GM12878 (cell line): ENCODE measurements around the gene DOP1A. TPM values are rescaled to one million over a fixed set of nuclear protein-coding genes. Genes with fewer than 3 reads are reported as not detected.

ENCODE experiments used
- ATAC-seq: fragments of 200-7000 bp; cut with Tn5 transposase; 3 replicates; pipeline ENCODE4 v1.9.1; 2020; ENCODE audit warnings: mild to moderate bottlenecking, moderate library complexity
- BruUV-seq: library from RNA; stranded (reverse); fragments of 400-500 nt; replicated peaks from 2 replicates; lab custom pipeline; 2021; lab: Mats Ljungman, UMichigan
- CTCF ChIA-PET: fragments of 300-600 bp; sonication (Branson Sonifier 250); formaldehyde crosslinking; extraction: SDS; loops from one replicate; lab custom pipeline; 2021; ENCODE audit warnings: inconsistent platforms; lab: Yijun Ruan, JAX
- POLR2A ChIA-PET: fragments of 350-600 bp; formaldehyde crosslinking; extraction: SDS; loops from one replicate; lab custom pipeline; 2021; ENCODE audit warnings: inconsistent platforms; lab: Charles Lee
- RAD21 ChIA-PET: fragments of 300-600 bp; sonication (Branson Sonifier 250); formaldehyde crosslinking; loops from one replicate; lab custom pipeline; 2023; ENCODE audit warnings: antibody characterized with exemption; ENCODE audit not compliant: unreplicated experiment; lab: Charles Lee
- SMC1A ChIA-PET: fragments of 300-600 bp; sonication (Branson Sonifier 250); formaldehyde crosslinking; loops from one replicate; lab custom pipeline; 2023; ENCODE audit not compliant: unreplicated experiment, uncharacterized antibody; lab: Charles Lee
- DNase-seq: peaks from one replicate; pipeline ENCODE4 v3.0.0-alpha.2; 2011; ENCODE audit warnings: low read depth, low spot score
- FAIRE-seq: peaks from 3 replicates; lab custom pipeline; 2011; peaks lifted over from hg19 to GRCh38; lab: Jason Lieb, UNC
- H2AFZ ChIP-seq: 2 replicates; pipeline ENCODE4 v1.6.0; 2011; ENCODE audit warnings: low read depth, low read length, control low read depth; ENCODE audit not compliant: control insufficient read depth
- H3K27ac ChIP-seq: 2 replicates; pipeline ENCODE4 v1.5.1; 2011; ENCODE audit warnings: control low read depth; ENCODE audit not compliant: control insufficient read depth, insufficient read depth
- H3K27me3 ChIP-seq, 2 experiments: replicated peaks in 1 of 2; 2 replicates each; pipeline versions ENCODE4 v1.6.0 to v1.6.1; 2011; ENCODE audit warnings: low read length in 1 of 2; ENCODE audit not compliant: control insufficient read depth in 2 of 2, insufficient read depth in 2 of 2
- H3K36me3 ChIP-seq, 2 experiments: 2 replicates each; pipeline ENCODE4 v1.5.1; 2011; ENCODE audit warnings: low read length in 1 of 2; ENCODE audit not compliant: control insufficient read depth in 2 of 2, insufficient read depth in 2 of 2
- H3K4me1 ChIP-seq: 2 replicates; pipeline ENCODE4 v1.6.1; 2011; ENCODE audit warnings: mild to moderate bottlenecking, low read length, moderate library complexity, mixed read lengths; ENCODE audit not compliant: control insufficient read depth, insufficient read depth
- H3K4me2 ChIP-seq: 2 replicates; pipeline ENCODE4 v1.6.0; 2011; ENCODE audit warnings: control low read depth; ENCODE audit not compliant: control insufficient read depth, insufficient read depth
- H3K4me3 ChIP-seq: fragments of 200-600 bp; sonication (generic); 2 replicates; pipeline ENCODE4 v1.5.1; 2016
- H3K79me2 ChIP-seq: 2 replicates; pipeline ENCODE4 v1.6.0; 2011; ENCODE audit warnings: low read length; ENCODE audit not compliant: control insufficient read depth, insufficient read depth
- H3K9ac ChIP-seq: 2 replicates; pipeline ENCODE4 v1.8.0; 2011; ENCODE audit warnings: low read length, control low read depth, mixed read lengths; ENCODE audit not compliant: control insufficient read depth, insufficient read depth
- H3K9me3 ChIP-seq: replicated peaks from 3 replicates; pipeline ENCODE4 v1.5.1; 2011; ENCODE audit warnings: mild to moderate bottlenecking, low read length; ENCODE audit not compliant: control insufficient read depth, insufficient read depth
- H4K20me1 ChIP-seq: 2 replicates; pipeline ENCODE4 v1.6.0; 2011; ENCODE audit not compliant: control insufficient read depth, insufficient read depth
- ATF7 ChIP-seq: fragments of 450-650 bp; IDR thresholded peaks from 2 replicates; pipeline ENCODE4 v1.6.1; 2016; ENCODE audit warnings: low read depth, mild to moderate bottlenecking
- BMI1 ChIP-seq: fragments of 450-650 bp; IDR thresholded peaks from 2 replicates; pipeline ENCODE4 v1.6.1; 2016; ENCODE audit warnings: mild to moderate bottlenecking, moderate library complexity, borderline replicate concordance
- CEBPB ChIP-seq, 2 experiments: fragments of 150-350 bp in 1 of 2; IDR thresholded peaks; 2 replicates each; pipeline ENCODE4 v1.6.1; 2012 to 2014; ENCODE audit warnings: low read depth in 2 of 2, low read length in 2 of 2, borderline replicate concordance in 1 of 2, inconsistent platforms in 1 of 2
- CHD2 ChIP-seq: IDR thresholded peaks from 2 replicates; pipeline ENCODE4 v1.6.1; 2011; ENCODE audit warnings: low read depth, low read length, improper control_type of control experiment, borderline replicate concordance
- HDGF ChIP-seq: fragments of 450-650 bp; IDR thresholded peaks from 2 replicates; pipeline ENCODE4 v1.6.1; 2016; ENCODE audit warnings: antibody characterized with exemption
- NFIC ChIP-seq: IDR thresholded peaks from 2 replicates; pipeline ENCODE4 v1.6.1; 2012; ENCODE audit warnings: low read depth, mild to moderate bottlenecking, inconsistent platforms, low read length, moderate library complexity
- NFYB ChIP-seq: IDR thresholded peaks from 2 replicates; pipeline ENCODE4 v1.6.1; 2011; ENCODE audit warnings: low read depth, mild to moderate bottlenecking, low read length, improper control_type of control experiment, moderate library complexity; ENCODE audit not compliant: insufficient read depth
- NR2F1 ChIP-seq: fragments of 450-650 bp; conservative IDR thresholded peaks from 2 replicates; pipeline ENCODE4 v1.6.1; 2017; ENCODE audit warnings: mild to moderate bottlenecking
- RBBP5 ChIP-seq: fragments of 200-600 bp; sonication (generic); conservative IDR thresholded peaks from 2 replicates; pipeline ENCODE4 v1.6.1; 2016
- RUNX3 ChIP-seq: IDR thresholded peaks from 2 replicates; pipeline ENCODE4 v1.6.1; 2012; ENCODE audit warnings: low read length, inconsistent platforms
- STAT1 ChIP-seq: fragments of 450-650 bp; conservative IDR thresholded peaks from 2 replicates; pipeline ENCODE4 v1.6.1; 2014; ENCODE audit warnings: antibody characterized with exemption, mild to moderate bottlenecking
- STAT3 ChIP-seq: IDR thresholded peaks from 2 replicates; pipeline ENCODE4 v1.6.1; 2011; ENCODE audit warnings: low read depth, low read length, improper control_type of control experiment
- TBL1XR1 ChIP-seq: IDR thresholded peaks from 2 replicates; pipeline ENCODE4 v1.6.1; 2012; ENCODE audit warnings: low read depth, low read length, improper control_type of control experiment
- YY1 ChIP-seq: IDR thresholded peaks from 2 replicates; pipeline ENCODE4 v1.6.1; 2011; ENCODE audit warnings: low read depth, mild to moderate bottlenecking, low read length
- WGBS: methylation state at CpG from one replicate; pipeline ENCODE4 v1.1.6; 2016; ENCODE audit warnings: low lambda C conversion rate; ENCODE audit not compliant: insufficient replicate concordance, insufficient coverage; ENCODE audit errors: missing lambda C conversion rate; 5-methylcytosine and 5-hydroxymethylcytosine counted together
- in situ Hi-C: fragments of 300-500 bp; cut with MboI; formaldehyde crosslinking; loops from 9 replicates; pipeline ENCODE4 v1.14.3; 2018; ENCODE audit warnings: mixed read lengths
- intact Hi-C: fragments of 100-400 bp; cut with micrococcal nuclease; formaldehyde crosslinking; loops from one replicate; pipeline ENCODE4 v1.14.2; 2022; ENCODE audit not compliant: unreplicated experiment
- polyA plus RNA-seq, 11 experiments: library from polyadenylated mRNA; depleted of rRNA in 4 of 11; unstranded in 6 of 11; stranded (reverse) in 5 of 11; fragments of >200 nt; fragmentation: Nextera tagmentation in 4 of 11; fragmentation: Illumina TruSeq in 1 of 11; extraction: Ambion mirVana in 4 of 11; extraction: Trizol in 1 of 11; gene quantifications; 1 replicate in 1 of 11; 2 replicates in 10 of 11; pipeline versions ENCODE4 v1.2.1 to v1.2.3, GENCODE V29; 2011 to 2016; ENCODE audit warnings: inconsistent platforms in 2 of 11, missing spikeins in 2 of 11, low read depth in 1 of 11
- total RNA-seq, 4 experiments: library from RNA; depleted of rRNA in 3 of 4; stranded (reverse); fragments of >200 nt in 3 of 4; fragmentation: Illumina TruSeq in 1 of 4; extraction: Trizol in 1 of 4; gene quantifications; 2 replicates each; pipeline versions ENCODE4 v1.2.1 to v1.2.3, GENCODE V29; 2013 to 2021
- TF ChIP-seq, protein P1 (sequence below): IDR thresholded peaks from 2 replicates; pipeline ENCODE4 v1.6.1; 2011; ENCODE audit warnings: low read depth, low read length, improper control_type of control experiment, borderline replicate concordance
- TF ChIP-seq, protein P2 (sequence below): IDR thresholded peaks from 2 replicates; pipeline ENCODE4 v1.6.1; 2012; ENCODE audit warnings: low read length, inconsistent platforms
- TF ChIP-seq, protein P3 (sequence below): fragments of 450-650 bp; IDR thresholded peaks from 2 replicates; pipeline ENCODE4 v1.6.1; 2017; ENCODE audit warnings: low read depth, mild to moderate bottlenecking, moderate library complexity

The DOP1A gene
- total and polyA plus RNA-seq, 10 of the 15 experiments (the other 5 are each of a cell fraction or from before 2014, with no cell fraction given) = 1.9 to 22.9 (median 10.3) TPM

DNA sequence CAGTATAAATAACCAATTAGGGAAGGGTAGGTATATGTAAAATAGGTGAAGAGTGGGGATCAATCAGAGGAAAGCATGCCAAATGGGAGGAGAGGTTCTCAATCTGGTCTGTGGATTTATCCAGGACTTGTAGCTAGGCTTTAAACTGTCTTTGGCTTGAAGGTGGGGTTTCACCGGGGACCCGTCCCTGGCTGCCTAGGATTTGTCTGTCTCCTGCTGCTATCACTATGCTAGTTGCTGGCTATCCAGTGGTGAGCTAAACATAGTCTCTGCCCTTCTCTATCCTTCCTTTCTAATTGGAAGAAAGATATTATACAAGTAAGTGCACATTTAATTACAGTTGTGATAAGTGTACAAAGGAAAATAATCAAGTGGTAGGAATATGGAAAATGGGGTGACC is 58.8 kb downstream of the DOP1A start (continued):
- TF ChIP-seq, protein P1, sequence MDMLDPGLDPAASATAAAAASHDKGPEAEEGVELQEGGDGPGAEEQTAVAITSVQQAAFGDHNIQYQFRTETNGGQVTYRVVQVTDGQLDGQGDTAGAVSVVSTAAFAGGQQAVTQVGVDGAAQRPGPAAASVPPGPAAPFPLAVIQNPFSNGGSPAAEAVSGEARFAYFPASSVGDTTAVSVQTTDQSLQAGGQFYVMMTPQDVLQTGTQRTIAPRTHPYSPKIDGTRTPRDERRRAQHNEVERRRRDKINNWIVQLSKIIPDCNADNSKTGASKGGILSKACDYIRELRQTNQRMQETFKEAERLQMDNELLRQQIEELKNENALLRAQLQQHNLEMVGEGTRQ = no peak
- TF ChIP-seq NR2F1 (no peak), TBL1XR1 (no peak)

DNA sequence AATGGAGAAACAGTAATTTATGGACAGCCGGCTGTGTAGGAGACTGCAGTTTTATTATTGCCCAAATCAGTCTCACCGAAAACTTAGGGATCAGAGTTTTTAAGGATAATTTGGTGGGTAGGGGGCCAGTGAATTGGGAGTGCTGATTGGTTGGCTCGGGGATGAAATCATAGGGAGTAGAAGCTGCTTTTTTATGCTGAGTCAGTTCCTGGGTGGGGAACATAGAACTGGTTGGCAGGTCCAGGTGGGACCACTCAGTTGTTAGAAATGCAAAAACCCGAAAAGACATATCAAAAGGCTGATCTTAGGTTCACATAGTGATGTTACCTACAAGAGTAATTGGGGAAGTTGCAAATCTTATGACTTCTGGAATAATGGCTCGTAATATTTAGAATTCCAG is 59.3 kb downstream of the DOP1A start:
- Histone ChIP-seq H3K4me2 (no peak overlapping the region), H3K4me3 (no peak overlapping the region), H3K4me1 (no peaks in the 10 kb centered on the region), H3K27ac (no peak overlapping the region), H3K27me3 (no peaks in the 10 kb centered on the region), H3K79me2 (no peaks in the 10 kb centered on the region), H3K36me3 (peaks cover 7 to 31% of the 10 kb centered on the region in 2 experiments), H4K20me1 (no peaks in the 10 kb centered on the region), H3K9ac (no peak overlapping the region), H3K9me3 (no peaks in the 10 kb centered on the region), H2AFZ (no peak overlapping the region)
- intact Hi-C loops = no loop called here
- no peak for TF ChIP-seq HDGF
- TF ChIP-seq RUNX3 = no peak
- no peak for TF ChIP-seq CHD2
- no peak for TF ChIP-seq RBBP5
- TF ChIP-seq, protein P2, sequence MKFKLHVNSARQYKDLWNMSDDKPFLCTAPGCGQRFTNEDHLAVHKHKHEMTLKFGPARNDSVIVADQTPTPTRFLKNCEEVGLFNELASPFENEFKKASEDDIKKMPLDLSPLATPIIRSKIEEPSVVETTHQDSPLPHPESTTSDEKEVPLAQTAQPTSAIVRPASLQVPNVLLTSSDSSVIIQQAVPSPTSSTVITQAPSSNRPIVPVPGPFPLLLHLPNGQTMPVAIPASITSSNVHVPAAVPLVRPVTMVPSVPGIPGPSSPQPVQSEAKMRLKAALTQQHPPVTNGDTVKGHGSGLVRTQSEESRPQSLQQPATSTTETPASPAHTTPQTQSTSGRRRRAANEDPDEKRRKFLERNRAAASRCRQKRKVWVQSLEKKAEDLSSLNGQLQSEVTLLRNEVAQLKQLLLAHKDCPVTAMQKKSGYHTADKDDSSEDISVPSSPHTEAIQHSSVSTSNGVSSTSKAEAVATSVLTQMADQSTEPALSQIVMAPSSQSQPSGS = no peak
- no peak for TF ChIP-seq YY1
- no peak for TF ChIP-seq CEBPB (IDR thresholded peaks at IDR 0.05; ENCODE audit: borderline replicate concordance in 1 of 2, low read depth in 2 of 2, low read length in 2 of 2)
- TF ChIP-seq NFIC = no peak
- no peak for TF ChIP-seq BMI1
- TF ChIP-seq, protein P3, sequence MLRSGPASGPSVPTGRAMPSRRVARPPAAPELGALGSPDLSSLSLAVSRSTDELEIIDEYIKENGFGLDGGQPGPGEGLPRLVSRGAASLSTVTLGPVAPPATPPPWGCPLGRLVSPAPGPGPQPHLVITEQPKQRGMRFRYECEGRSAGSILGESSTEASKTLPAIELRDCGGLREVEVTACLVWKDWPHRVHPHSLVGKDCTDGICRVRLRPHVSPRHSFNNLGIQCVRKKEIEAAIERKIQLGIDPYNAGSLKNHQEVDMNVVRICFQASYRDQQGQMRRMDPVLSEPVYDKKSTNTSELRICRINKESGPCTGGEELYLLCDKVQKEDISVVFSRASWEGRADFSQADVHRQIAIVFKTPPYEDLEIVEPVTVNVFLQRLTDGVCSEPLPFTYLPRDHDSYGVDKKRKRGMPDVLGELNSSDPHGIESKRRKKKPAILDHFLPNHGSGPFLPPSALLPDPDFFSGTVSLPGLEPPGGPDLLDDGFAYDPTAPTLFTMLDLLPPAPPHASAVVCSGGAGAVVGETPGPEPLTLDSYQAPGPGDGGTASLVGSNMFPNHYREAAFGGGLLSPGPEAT = no peak
- TF ChIP-seq STAT1 = no peak
- no peak for TF ChIP-seq STAT3
- TF ChIP-seq NFYB = no peak
- TF ChIP-seq ATF7 = no peak
- ChIA-PET SMC1A (interaction anchor here (1.0 to 1.3 kb wide), 2 partner anchors 57 to 92 kb away, joined by 3 to 5 read pairs; no protein-coding TSS in a partner anchor), RAD21 (no interaction called here), CTCF (interaction anchor here (1.5 kb wide), 1 partner anchor 60 kb away, joined by 3 read pairs; no protein-coding TSS in a partner anchor), POLR2A (interaction anchor here (0.6 kb wide), 1 partner anchor 20 kb away, joined by 9 read pairs; no protein-coding TSS in a partner anchor)
- DNase-seq (no peak), FAIRE-seq (no peak), ATAC-seq (no peak)
- in situ Hi-C loops = no loop called here
- 100% methylated on average over 5 of the region's 5 CpGs for WGBS
- no TSS peak for BruUV-seq
